H1 (cell line): Measurements from ENCODE around the gene CRISPLD2. TPM values are rescaled to one million over a fixed set of nuclear protein-coding genes. Genes with fewer than 3 reads are reported as not detected.

ENCODE experiments used
- BACH1 ChIP-seq: IDR thresholded peaks from 2 replicates; pipeline ENCODE4 v1.6.1; 2012; ENCODE audit warnings: low read length, improper control_type of control experiment
- CBX8 ChIP-seq: fragments of 300-800, 300-1000 bp; sonication (generic); IDR thresholded peaks from 2 replicates; pipeline ENCODE4 v1.7.1; 2016; ENCODE audit warnings: low read depth, low read length, borderline replicate concordance
- CHD2 ChIP-seq: IDR thresholded peaks from 2 replicates; pipeline ENCODE4 v1.6.1; 2012; ENCODE audit warnings: low read length, improper control_type of control experiment
- RNF2 ChIP-seq: fragments of 200-900, 300-1000 bp; sonication (generic); IDR thresholded peaks from 2 replicates; pipeline ENCODE4 v1.7.1; 2016; ENCODE audit warnings: borderline replicate concordance, low read depth, mild to moderate bottlenecking, antibody characterized with exemption, low read length; ENCODE audit not compliant: poor library complexity, severe bottlenecking; ENCODE audit errors: missing control alignments
- SP2 ChIP-seq: IDR thresholded peaks from 2 replicates; pipeline ENCODE4 v1.6.1; 2012; ENCODE audit warnings: mild to moderate bottlenecking, low read length, inconsistent platforms
- SRF ChIP-seq: IDR thresholded peaks from 2 replicates; pipeline ENCODE4 v1.6.1; 2011; ENCODE audit warnings: mild to moderate bottlenecking, low read depth, low read length, moderate library complexity
- polyA plus RNA-seq, 7 experiments: library from polyadenylated mRNA; depleted of rRNA in 3 of 7; stranded (reverse) in 5 of 7; unstranded in 2 of 7; fragments of >200 nt in 5 of 7; fragments of 200-250 nt in 2 of 7; gene quantifications; 1 replicate in 5 of 7; 2 replicates in 1 of 7; 4 replicates in 1 of 7; pipeline versions ENCODE4 v1.2.1 to v1.2.3, GENCODE V29; 2011 to 2013; ENCODE audit warnings: missing spikeins in 2 of 7, mixed read lengths in 2 of 7
- total RNA-seq: library from RNA; stranded (reverse); fragmentation: NEBNext Ultra II Directional; extraction: Animal tissue kit (Norgen Biotek cat#: 25700); gene quantifications from 2 replicates; pipeline ENCODE4 v1.2.1, GENCODE V29; 2021

Gene CRISPLD2
- total and polyA plus RNA-seq, 2 of the 8 experiments (the other 6 are each of a cell fraction or from before 2014, with no cell fraction given), result 2.7 to 5.1 TPM

- TF ChIP-seq RNF2, result no peak
- no peak for TF ChIP-seq BACH1
- TF ChIP-seq SRF, result no peak
- no peak for TF ChIP-seq CBX8
- no peak for TF ChIP-seq SP2
- no peak for TF ChIP-seq CHD2
These were observed 4.1 kb downstream of the CRISPLD2 start (continued) for GRCh38 chr16:84823926-84824325.
